ENCODE data around the gene STN1. TPM values are rescaled to one million over a fixed set of nuclear protein-coding genes. Genes with fewer than 3 reads are reported as not detected.

Gene STN1
- total RNA-seq, 1 donor from 2014 or later: 24.5 TPM

- no peaks in the 10 kb centered on the region for H3K27me3 ChIP-seq
- H3K9me3 ChIP-seq: no peaks in the 10 kb centered on the region
- no peak for DNase-seq (ENCODE audit: low spot score in 2 of 2)
- H3K36me3 ChIP-seq: no peaks in the 10 kb centered on the region
- TF ChIP-seq CTCF (IDR thresholded peaks at IDR 0.05): no peak
- intact Hi-C loops (cut with DNase I): no loop called here
- no peak overlapping the region for H3K27ac ChIP-seq
- H3K4me1 ChIP-seq: no peaks in the 10 kb centered on the region
- H3K4me3 ChIP-seq: no peak overlapping the region
Observed at GRCh38 chr10:103942866-103943265, 24.9 kb upstream of the STN1 start.

- H3K27ac ChIP-seq: no peak overlapping the region
- H3K36me3 ChIP-seq: no peaks in the 10 kb centered on the region
- no peaks in the 10 kb centered on the region for H3K27me3 ChIP-seq
- no peak overlapping the region for H3K4me3 ChIP-seq
- intact Hi-C loops (cut with DNase I): no loop called here
- DNase-seq (ENCODE audit: low spot score in 2 of 2): no peak
- TF ChIP-seq CTCF (IDR thresholded peaks at IDR 0.05): no peak
- H3K9me3 ChIP-seq: no peaks in the 10 kb centered on the region
- H3K4me1 ChIP-seq: no peaks in the 10 kb centered on the region
Observed at GRCh38 chr10:103941801-103942200, 23.8 kb upstream of the STN1 start.

- no peak for DNase-seq (ENCODE audit: low spot score in 2 of 2)
- intact Hi-C loops (cut with DNase I): no loop called here
- H3K36me3 ChIP-seq: no peaks in the 10 kb centered on the region
Observed at GRCh38 chr10:103939522-103939921, 21.5 kb upstream of the STN1 start.

DNA sequence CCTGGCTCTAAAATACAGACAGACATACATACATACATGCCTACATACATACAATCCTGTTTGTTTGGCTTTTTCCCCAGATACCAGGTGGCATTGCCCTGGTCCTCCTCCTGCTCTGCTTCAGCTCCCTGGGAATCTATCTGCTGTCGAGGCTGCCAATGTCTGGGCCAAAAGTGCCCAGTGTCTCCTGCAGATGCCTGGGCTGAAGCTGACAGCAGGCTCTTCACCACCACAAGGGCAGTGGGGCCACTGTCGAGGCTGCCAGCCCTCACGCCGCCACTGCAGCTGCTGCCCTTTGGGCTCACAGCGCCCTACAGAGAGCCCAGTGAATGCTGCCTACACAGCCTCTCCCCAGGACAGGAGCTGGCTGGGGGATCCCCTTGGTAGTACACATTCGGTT lies 18.0 kb upstream of the STN1 start:
- Histone ChIP-seq H3K27ac (no peak overlapping the region), H3K4me1 (no peaks in the 10 kb centered on the region), H3K4me3 (no peak overlapping the region), H3K9me3 (no peaks in the 10 kb centered on the region), H3K36me3 (no peaks in the 10 kb centered on the region), H3K27me3 (no peaks in the 10 kb centered on the region)
- TF ChIP-seq CTCF (IDR thresholded peaks at IDR 0.05): no peak
- intact Hi-C loops (cut with DNase I): no loop called here
- DNase-seq (ENCODE audit: low spot score in 2 of 2): no peak

More at GRCh38 chr10:103939522-103939921, 21.5 kb upstream of the STN1 start:
- H3K4me3 ChIP-seq: no peak overlapping the region
- H3K9me3 ChIP-seq: no peaks in the 10 kb centered on the region
- no peak for TF ChIP-seq CTCF (IDR thresholded peaks at IDR 0.05)
- H3K27ac ChIP-seq: no peak overlapping the region
- no peaks in the 10 kb centered on the region for H3K27me3 ChIP-seq
- no peaks in the 10 kb centered on the region for H3K4me1 ChIP-seq

DNA sequence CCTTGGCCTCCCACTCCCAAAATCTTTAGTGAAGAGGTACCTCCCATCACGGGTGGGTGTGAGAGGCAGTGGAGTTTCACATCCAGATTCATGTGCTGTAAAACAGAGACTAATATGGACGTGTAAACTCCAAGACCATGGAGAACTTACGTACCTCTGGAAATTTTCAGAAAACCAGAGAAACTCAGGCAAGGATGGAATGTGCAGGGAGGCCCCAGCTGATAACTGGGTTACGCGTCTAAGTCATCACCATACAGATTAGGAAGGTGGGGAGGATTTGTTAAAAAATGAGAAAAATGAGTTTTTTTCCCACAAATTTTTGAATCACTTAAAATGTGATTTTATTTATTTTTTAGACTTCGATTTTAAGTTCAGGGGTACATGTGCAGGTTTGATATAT lies 16.3 kb upstream of the STN1 start:
- no peaks in the 10 kb centered on the region for H3K4me1 ChIP-seq
- DNase-seq (ENCODE audit: low spot score in 2 of 2): no peak
- intact Hi-C loops (cut with DNase I): no loop called here
- no peaks in the 10 kb centered on the region for H3K36me3 ChIP-seq
- no peaks in the 10 kb centered on the region for H3K9me3 ChIP-seq
- H3K27me3 ChIP-seq: no peaks in the 10 kb centered on the region
- no peak overlapping the region for H3K27ac ChIP-seq
- no peak overlapping the region for H3K4me3 ChIP-seq
- no peak for TF ChIP-seq CTCF (IDR thresholded peaks at IDR 0.05)

DNA sequence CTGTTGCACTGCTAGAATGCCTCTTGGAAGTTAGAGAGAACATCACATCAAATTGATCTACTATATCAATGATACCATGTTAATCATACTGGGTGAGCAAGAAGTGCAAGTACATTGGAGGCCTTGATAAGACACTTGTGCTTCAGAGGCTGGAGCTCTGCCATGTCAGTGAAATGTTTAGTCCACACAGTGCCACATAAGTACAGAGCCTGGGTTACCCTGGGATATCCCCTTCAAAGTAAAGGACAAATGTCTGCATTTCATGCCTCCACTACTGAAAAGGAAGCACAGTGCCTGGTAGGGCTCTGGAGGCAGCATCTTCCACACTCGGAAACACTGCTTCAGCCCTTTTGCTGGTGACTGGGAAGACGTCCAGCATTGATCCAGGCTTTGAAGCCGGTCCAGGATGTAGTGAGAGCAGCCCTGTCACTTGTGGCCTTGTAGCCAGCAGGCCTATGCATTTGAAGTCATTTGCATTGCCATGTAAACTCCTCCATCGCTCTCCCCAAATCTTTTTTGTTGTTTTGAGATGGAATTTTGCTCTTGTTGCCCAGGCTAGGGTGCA lies 15.7 kb upstream of the STN1 start:
- Histone ChIP-seq H3K27ac (no peak overlapping the region), H3K36me3 (no peaks in the 10 kb centered on the region), H3K9me3 (no peaks in the 10 kb centered on the region), H3K4me1 (no peaks in the 10 kb centered on the region), H3K27me3 (no peaks in the 10 kb centered on the region), H3K4me3 (no peak overlapping the region)
- no peak for DNase-seq (ENCODE audit: low spot score in 2 of 2)
- TF ChIP-seq CTCF (IDR thresholded peaks at IDR 0.05): no peak
- intact Hi-C loops (cut with DNase I): no loop called here

Data from ascending aorta (tissue), 2 donors.